ENCODE measurements around the gene ZNF385B. TPM values are rescaled to one million over a fixed set of nuclear protein-coding genes. Genes with fewer than 3 reads are reported as not detected.

Gene ZNF385B
- total and polyA plus RNA-seq, 9 donors: 4.8 to 20.9 (median 9.1) TPM

DNA sequence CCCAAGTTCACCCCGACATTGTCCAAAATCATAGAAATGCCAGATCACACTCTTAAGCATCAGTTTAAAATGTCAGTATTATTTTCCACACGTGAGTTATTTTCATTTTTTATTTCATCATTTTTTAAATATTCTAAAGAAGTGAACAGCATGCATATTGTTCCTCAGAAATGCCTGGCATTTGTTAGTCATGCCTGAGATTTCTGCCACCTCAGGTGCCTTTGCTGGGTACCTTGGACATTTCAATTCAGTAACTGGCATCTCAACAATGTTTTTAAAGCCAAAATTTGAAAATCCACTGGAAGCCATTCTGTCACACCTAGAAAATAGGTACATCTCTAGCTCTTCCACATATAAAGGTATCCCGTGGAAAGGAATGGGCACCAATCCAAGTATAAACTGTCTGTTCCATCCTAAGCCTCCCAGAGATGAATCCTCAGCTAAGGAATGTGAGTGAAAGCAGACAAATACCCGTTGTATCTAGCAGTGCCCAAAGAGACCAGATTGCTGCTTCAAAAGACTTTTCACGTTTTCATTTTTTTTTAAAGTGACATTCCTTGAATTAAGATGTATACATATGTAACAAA is 159.8 kb downstream of the ZNF385B start:
- no peaks in the 10 kb centered on the region for H3K4me1 ChIP-seq (ENCODE audit: insufficient read depth)
- H3K27ac ChIP-seq: no peak overlapping the region
- 28 to 44% (median 30%) methylated on average over 5 of the region's 5 CpGs for WGBS, 3 donors

DNA sequence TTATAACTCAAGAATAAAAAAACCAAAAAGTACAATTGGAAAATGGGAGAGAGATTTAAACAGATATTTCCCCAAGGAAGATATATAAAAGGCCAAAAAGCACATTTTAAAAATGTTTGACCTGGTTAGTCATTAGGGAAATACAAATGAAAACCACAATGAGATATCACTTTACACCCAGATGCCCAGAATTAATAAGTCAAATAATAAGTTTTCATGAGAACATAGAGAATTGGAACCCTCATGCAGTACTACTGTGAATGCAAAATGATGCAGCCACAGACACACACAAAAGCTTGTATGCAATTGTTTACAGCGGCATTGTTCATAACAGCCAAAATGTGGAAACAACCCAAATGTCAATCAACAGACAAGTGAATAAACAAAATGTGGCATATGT is 165.9 kb downstream of the ZNF385B start:
- no peaks in the 10 kb centered on the region for H3K36me3 ChIP-seq
- DNase-seq: no peak
- H3K27me3 ChIP-seq: no peaks in the 10 kb centered on the region
- no peaks in the 10 kb centered on the region for H3K4me1 ChIP-seq (ENCODE audit: insufficient read depth)
- TF ChIP-seq EP300 (IDR thresholded peaks at IDR 0.05) (no peak), POLR2A (IDR thresholded peaks at IDR 0.05) (no peak)
- TF ChIP-seq, protein P1, sequence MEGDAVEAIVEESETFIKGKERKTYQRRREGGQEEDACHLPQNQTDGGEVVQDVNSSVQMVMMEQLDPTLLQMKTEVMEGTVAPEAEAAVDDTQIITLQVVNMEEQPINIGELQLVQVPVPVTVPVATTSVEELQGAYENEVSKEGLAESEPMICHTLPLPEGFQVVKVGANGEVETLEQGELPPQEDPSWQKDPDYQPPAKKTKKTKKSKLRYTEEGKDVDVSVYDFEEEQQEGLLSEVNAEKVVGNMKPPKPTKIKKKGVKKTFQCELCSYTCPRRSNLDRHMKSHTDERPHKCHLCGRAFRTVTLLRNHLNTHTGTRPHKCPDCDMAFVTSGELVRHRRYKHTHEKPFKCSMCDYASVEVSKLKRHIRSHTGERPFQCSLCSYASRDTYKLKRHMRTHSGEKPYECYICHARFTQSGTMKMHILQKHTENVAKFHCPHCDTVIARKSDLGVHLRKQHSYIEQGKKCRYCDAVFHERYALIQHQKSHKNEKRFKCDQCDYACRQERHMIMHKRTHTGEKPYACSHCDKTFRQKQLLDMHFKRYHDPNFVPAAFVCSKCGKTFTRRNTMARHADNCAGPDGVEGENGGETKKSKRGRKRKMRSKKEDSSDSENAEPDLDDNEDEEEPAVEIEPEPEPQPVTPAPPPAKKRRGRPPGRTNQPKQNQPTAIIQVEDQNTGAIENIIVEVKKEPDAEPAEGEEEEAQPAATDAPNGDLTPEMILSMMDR (IDR thresholded peaks at IDR 0.05): no peak
- 97 to 100% (median 97%) methylated on average over 1 of the region's 1 CpG for WGBS, 3 donors
- intact Hi-C loops (cut with DNase I): no loop called here
- H3K9me3 ChIP-seq: no peaks in the 10 kb centered on the region
- no peak overlapping the region for H3K27ac ChIP-seq
- H3K4me3 ChIP-seq: no peak overlapping the region

More for the DNA sequence above, 159.8 kb downstream of the ZNF385B start:
- TF ChIP-seq, protein P1 (IDR thresholded peaks at IDR 0.05): no peak
- TF ChIP-seq POLR2A (IDR thresholded peaks at IDR 0.05): no peak
- TF ChIP-seq EP300 (IDR thresholded peaks at IDR 0.05): no peak
- H3K27me3 ChIP-seq: no peaks in the 10 kb centered on the region
- intact Hi-C loops (cut with DNase I): no loop called here
- no peaks in the 10 kb centered on the region for H3K36me3 ChIP-seq
- DNase-seq: no peak
- H3K4me3 ChIP-seq: no peak overlapping the region
- H3K9me3 ChIP-seq: no peaks in the 10 kb centered on the region

GRCh38 chr2:179694963-179695362 is 166.4 kb downstream of the ZNF385B start:
- H3K27ac ChIP-seq: no peak overlapping the region
- no peaks in the 10 kb centered on the region for H3K27me3 ChIP-seq
- no peaks in the 10 kb centered on the region for H3K4me1 ChIP-seq (ENCODE audit: insufficient read depth)
- no peaks in the 10 kb centered on the region for H3K36me3 ChIP-seq
- 80 to 90% (median 87%) methylated on average over 1 of the region's 1 CpG for WGBS, 3 donors
- DNase-seq: no peak
- no peaks in the 10 kb centered on the region for H3K9me3 ChIP-seq
- intact Hi-C loops (cut with DNase I): no loop called here
- H3K4me3 ChIP-seq: no peak overlapping the region
- TF ChIP-seq EP300 (IDR thresholded peaks at IDR 0.05) (no peak), POLR2A (IDR thresholded peaks at IDR 0.05) (no peak)
- TF ChIP-seq, protein P1 (IDR thresholded peaks at IDR 0.05): no peak

GRCh38 chr2:179692610-179693009 is 168.8 kb downstream of the ZNF385B start:
- no peak for DNase-seq
- H3K4me1 ChIP-seq (ENCODE audit: insufficient read depth): no peaks in the 10 kb centered on the region
- intact Hi-C loops (cut with DNase I): no loop called here
- 56 to 63% (median 57%) methylated on average over 1 of the region's 1 CpG for WGBS, 3 donors
- no peaks in the 10 kb centered on the region for H3K27me3 ChIP-seq
- TF ChIP-seq, protein P1 (IDR thresholded peaks at IDR 0.05): no peak
- no peak for TF ChIP-seq POLR2A (IDR thresholded peaks at IDR 0.05)
- no peak for TF ChIP-seq EP300 (IDR thresholded peaks at IDR 0.05)
- H3K27ac ChIP-seq: no peak overlapping the region
- no peak overlapping the region for H3K4me3 ChIP-seq
- H3K36me3 ChIP-seq: no peaks in the 10 kb centered on the region
- H3K9me3 ChIP-seq: no peaks in the 10 kb centered on the region

Measured in ovary (tissue), 9 donors.